Measurements from ENCODE around the gene NOB1. TPM values are rescaled to one million over a fixed set of nuclear protein-coding genes. Genes with fewer than 3 reads are reported as not detected.

NOB1 gene
- total RNA-seq, 2 experiments from 2014 or later = 54.5 to 59.0 TPM

DNA sequence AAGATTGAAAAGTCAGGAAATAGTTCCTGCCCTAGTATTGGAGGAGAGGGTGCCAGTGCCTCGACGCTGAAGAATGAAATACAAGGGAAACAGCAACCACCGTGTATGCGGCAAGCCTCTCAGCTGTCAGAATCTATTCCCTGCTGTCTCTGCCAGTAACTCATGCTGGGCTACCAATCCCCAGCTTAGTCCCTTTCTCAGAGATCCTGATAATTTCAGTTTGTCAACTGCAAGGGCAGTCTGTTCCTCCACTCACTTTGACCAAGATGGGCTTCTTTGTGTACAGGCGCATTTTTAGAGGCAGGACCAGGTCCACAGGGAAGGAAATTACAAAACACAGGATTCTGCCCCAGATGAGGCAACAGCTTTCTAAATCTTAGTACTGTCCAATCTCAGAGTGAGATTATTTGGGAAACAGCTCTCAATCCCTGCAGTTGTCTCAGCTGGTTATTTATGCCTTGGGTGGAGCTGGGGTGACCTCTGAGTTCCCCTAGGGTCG is 29.7 kb downstream of the NOB1 start:
- ATAC-seq (ENCODE audit: low read depth) (no peak), DNase-seq (no peak)
- Mint-ChIP-seq H3K27ac (no peak overlapping the region), H3K36me3 (no peaks in the 10 kb centered on the region), H3K4me1 (peaks cover 29% of the 10 kb centered on the region), H3K27me3 (no peaks in the 10 kb centered on the region), H3K4me3 (no peak overlapping the region), H3K9me3 (no peaks in the 10 kb centered on the region)
- POLR2A ChIA-PET = interaction anchor here (4.3 kb wide), 1 partner anchor 29 kb away, joined by 50 read pairs; the partner anchor contains the start of gene NOB1

DNA sequence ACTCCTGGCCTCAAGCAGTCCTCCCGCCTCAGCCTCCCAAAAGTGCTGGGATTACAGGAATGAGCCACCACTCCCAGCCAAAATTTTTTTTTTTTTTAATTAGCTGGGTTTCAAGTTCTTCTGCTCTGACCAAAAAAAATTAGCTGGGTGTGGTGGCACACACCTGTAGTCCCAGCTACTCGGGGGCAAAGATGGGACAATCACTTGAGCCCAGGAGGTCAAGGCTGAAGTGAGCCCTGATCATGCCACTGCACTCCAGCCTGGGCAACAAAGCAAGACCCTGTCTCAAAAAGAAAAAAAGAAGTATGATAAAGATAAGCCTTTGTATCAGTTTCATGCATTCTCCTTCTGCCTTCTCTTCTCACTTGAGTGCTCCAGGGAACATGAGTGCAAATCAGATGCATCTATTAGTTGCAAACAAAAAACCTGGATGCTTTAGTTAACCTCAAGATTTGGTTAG is 30.3 kb downstream of the NOB1 start:
- Mint-ChIP-seq H3K9me3 (no peaks in the 10 kb centered on the region), H3K27me3 (no peaks in the 10 kb centered on the region), H3K27ac (no peak overlapping the region), H3K36me3 (no peaks in the 10 kb centered on the region), H3K4me3 (no peak overlapping the region), H3K4me1 (peaks cover 29% of the 10 kb centered on the region)
- DNase-seq (no peak), ATAC-seq (ENCODE audit: low read depth) (no peak)
- POLR2A ChIA-PET = interaction anchor here (4.3 kb wide), 1 partner anchor 30 kb away, joined by 50 read pairs; the partner anchor contains the start of gene NOB1

DNA sequence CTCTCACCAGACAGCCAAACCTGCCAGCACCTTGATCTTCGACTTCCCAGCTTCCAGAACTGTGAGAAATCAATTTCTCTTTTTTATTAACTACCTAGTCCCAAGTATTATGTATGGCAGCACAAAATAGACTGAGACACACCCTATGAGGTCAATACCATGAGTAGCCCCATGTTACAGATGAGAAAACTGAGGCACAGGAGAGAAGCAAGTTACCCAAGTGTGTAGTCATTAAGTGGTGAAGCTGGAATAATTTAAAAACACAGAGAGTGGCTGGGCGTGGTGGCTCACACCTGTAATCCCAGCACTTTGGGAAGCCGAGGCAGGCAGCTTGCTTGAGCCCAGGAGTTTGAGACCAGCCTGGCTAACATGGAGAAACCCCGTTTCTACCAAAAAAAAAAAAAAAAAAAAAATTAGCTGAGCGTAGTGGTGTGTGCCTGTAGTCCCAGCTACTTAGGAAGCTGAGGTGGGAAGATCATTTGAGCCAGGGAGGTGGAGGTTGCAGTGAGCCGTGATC is 33.2 kb downstream of the NOB1 start:
- DNase-seq = no peak
- POLR2A ChIA-PET = no interaction called here
- peaks cover 14% of the 10 kb centered on the region for H3K4me1 Mint-ChIP-seq
- no peak overlapping the region for H3K4me3 Mint-ChIP-seq
- no peaks in the 10 kb centered on the region for H3K9me3 Mint-ChIP-seq
- H3K36me3 Mint-ChIP-seq = no peaks in the 10 kb centered on the region
- H3K27ac Mint-ChIP-seq = no peak overlapping the region
- no peak for ATAC-seq (ENCODE audit: low read depth)
- no peaks in the 10 kb centered on the region for H3K27me3 Mint-ChIP-seq

DNA sequence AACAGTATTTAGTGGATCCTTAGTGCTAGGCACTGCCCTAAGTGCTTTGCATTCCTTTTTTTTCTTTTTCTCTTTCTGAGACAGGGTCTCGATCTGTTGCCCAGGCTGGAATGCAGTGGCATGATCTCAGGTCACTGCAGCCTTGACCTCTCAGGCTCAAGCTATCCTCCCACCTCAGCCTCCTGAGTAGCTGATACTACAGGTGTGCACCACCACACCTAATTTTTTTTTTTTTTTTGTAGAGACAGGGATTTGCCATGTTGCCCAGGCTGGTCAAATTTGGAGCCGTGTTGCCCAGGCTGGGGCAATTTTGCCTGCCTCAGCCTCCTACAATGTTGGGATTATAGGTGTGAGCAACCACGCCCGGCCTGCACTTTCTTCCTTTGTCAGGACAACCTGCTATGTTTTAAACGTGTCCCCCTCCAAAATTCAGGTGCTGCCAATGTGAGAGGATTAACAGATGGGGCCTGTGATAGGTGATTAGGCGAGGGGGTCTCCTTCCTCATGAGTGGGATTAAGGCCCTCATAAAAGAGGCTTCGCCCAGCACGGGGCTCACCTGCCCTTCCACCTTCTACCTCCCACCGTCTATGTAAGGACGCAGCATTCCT is 33.8 kb downstream of the NOB1 start:
- H3K9me3 Mint-ChIP-seq = no peaks in the 10 kb centered on the region
- POLR2A ChIA-PET = no interaction called here
- ATAC-seq (ENCODE audit: low read depth) (no peak), DNase-seq (no peak)
- H3K4me1 Mint-ChIP-seq = peaks cover 10% of the 10 kb centered on the region
- H3K36me3 Mint-ChIP-seq = no peaks in the 10 kb centered on the region
- H3K27ac Mint-ChIP-seq = no peak overlapping the region
- no peaks in the 10 kb centered on the region for H3K27me3 Mint-ChIP-seq
- no peak overlapping the region for H3K4me3 Mint-ChIP-seq

- POLR2A ChIA-PET = interaction anchor here (1.4 kb wide), 1 partner anchor 36 kb away, joined by 3 read pairs; the partner anchor contains the start of gene NOB1
- no peaks in the 10 kb centered on the region for H3K9me3 Mint-ChIP-seq
- peaks cover 2% of the 10 kb centered on the region for H3K4me1 Mint-ChIP-seq
- H3K27ac Mint-ChIP-seq = no peak overlapping the region
- no peak overlapping the region for H3K4me3 Mint-ChIP-seq
- no peaks in the 10 kb centered on the region for H3K36me3 Mint-ChIP-seq
- DNase-seq = no peak
- no peak for ATAC-seq (ENCODE audit: low read depth)
- H3K27me3 Mint-ChIP-seq = no peaks in the 10 kb centered on the region
Measured at GRCh38 chr16:69718111-69718764, 36.5 kb downstream of the NOB1 start.

GRCh38 chr16:69717066-69717465 is 37.7 kb downstream of the NOB1 start:
- Mint-ChIP-seq H3K4me3 (no peak overlapping the region), H3K36me3 (no peaks in the 10 kb centered on the region), H3K4me1 (no peaks in the 10 kb centered on the region), H3K27me3 (no peaks in the 10 kb centered on the region), H3K27ac (no peak overlapping the region), H3K9me3 (no peaks in the 10 kb centered on the region)
- no peak for DNase-seq
- POLR2A ChIA-PET = interaction anchor here (1.4 kb wide), 1 partner anchor 37 kb away, joined by 3 read pairs; the partner anchor contains the start of gene NOB1
- ATAC-seq (ENCODE audit: low read depth) = no peak

GRCh38 chr16:69712914-69713581 is 41.7 kb downstream of the NOB1 start:
- POLR2A ChIA-PET = no interaction called here
- no peak for ATAC-seq (ENCODE audit: low read depth)
- Mint-ChIP-seq H3K4me3 (no peak overlapping the region), H3K4me1 (peaks cover 1% of the 10 kb centered on the region), H3K27me3 (no peaks in the 10 kb centered on the region), H3K36me3 (peaks cover 3% of the 10 kb centered on the region), H3K27ac (no peak overlapping the region), H3K9me3 (no peaks in the 10 kb centered on the region)
- DNase-seq = no peak

GRCh38 chr16:69712277-69712676 is 42.4 kb downstream of the NOB1 start:
- Mint-ChIP-seq H3K27ac (no peak overlapping the region), H3K4me1 (peaks cover 1% of the 10 kb centered on the region), H3K4me3 (no peak overlapping the region), H3K9me3 (no peaks in the 10 kb centered on the region), H3K27me3 (no peaks in the 10 kb centered on the region), H3K36me3 (peaks cover 3% of the 10 kb centered on the region)
- ATAC-seq (ENCODE audit: low read depth) (no peak), DNase-seq (no peak)
- POLR2A ChIA-PET = no interaction called here

- ATAC-seq (ENCODE audit: low read depth) (no peak), DNase-seq (no peak)
- Mint-ChIP-seq H3K9me3 (no peaks in the 10 kb centered on the region), H3K27me3 (no peaks in the 10 kb centered on the region), H3K4me3 (no peak overlapping the region), H3K4me1 (peaks cover 1% of the 10 kb centered on the region), H3K27ac (no peak overlapping the region), H3K36me3 (peaks cover 3% of the 10 kb centered on the region)
- POLR2A ChIA-PET = no interaction called here
Measured at GRCh38 chr16:69711115-69711740, 43.5 kb downstream of the NOB1 start.

DNA sequence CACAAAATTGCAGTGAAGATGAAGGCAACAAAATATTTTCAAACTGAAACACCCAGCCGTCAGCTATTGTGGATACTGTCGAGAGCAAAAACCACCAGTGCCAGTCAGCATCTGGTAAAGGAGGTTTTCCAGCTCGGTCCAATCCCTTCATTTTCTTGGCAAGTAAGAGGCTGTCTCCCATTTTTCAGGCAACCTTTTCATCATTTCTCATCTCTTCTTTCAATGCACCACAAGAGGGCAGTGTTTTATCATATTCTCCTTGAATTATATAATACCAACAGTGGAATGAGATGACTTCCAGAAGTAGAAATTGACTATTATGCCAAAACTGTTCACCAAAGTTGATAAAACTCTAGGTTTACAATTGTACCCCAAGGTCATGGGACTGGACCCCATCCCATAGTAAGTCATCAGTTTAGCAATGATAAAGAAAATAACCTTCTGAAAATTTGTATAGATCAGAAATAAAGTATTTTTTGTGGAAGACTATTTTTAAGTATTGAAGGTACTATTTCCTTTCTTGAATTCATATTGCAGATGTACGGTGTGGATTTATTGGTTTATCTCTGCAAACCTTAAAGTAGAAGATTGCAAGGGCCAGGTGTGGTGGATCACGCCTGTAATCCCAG is 45.2 kb downstream of the NOB1 start:
- DNase-seq = no peak
- Mint-ChIP-seq H3K9me3 (no peaks in the 10 kb centered on the region), H3K27me3 (no peaks in the 10 kb centered on the region), H3K27ac (no peak overlapping the region), H3K36me3 (peaks cover 3% of the 10 kb centered on the region), H3K4me3 (no peak overlapping the region), H3K4me1 (peaks cover 1% of the 10 kb centered on the region)
- ATAC-seq (ENCODE audit: low read depth) = no peak
- POLR2A ChIA-PET = interaction anchor here (0.5 to 1.0 kb wide), 3 partner anchors 45 to 140 kb away, joined by 3 to 9 read pairs (median 4); partner anchors contain the start of gene NOB1

DNA sequence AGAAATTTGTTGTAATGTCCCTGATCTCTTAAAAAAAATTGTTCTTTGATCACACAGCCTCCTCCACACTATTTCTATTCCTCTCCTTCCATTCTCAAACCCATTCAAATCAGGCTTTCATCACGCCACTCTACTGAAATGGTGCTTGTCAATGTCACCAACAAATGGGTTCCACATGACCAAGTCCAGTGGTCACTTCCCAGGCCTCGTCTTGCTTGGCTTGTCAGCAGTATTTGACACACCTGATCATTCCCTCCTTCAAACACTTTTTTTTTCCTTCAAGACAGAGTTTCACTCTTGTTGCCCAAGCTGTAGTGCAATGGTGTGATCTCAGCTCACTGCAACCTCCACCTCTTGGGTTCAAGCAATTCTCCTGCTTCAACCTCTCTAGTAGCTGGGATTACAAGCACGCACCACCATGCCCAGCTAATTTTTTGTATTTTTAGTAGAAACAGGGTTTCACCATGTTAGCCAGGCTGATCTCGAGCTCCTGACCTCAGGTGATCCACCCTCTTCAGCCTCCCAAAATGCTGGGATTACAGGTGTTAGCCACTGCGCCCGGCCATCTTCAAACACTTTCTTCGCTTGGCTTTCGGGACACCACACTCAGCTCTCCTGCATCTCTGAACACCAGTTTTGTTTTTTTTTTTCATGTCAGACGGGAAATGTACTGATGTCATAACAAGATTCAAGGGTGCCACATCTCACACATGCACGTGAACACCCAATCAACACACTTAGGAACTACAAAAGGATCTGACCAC is 46.6 kb downstream of the NOB1 start:
- Mint-ChIP-seq H3K27ac (no peak overlapping the region), H3K36me3 (peaks cover 5% of the 10 kb centered on the region), H3K27me3 (no peaks in the 10 kb centered on the region), H3K4me3 (no peak overlapping the region), H3K4me1 (peaks cover 1% of the 10 kb centered on the region), H3K9me3 (no peaks in the 10 kb centered on the region)
- POLR2A ChIA-PET = interaction anchor here (1.0 kb wide), 1 partner anchor 47 kb away, joined by 4 read pairs; the partner anchor contains the start of gene NOB1
- ATAC-seq (ENCODE audit: low read depth) (no peak), DNase-seq (no peak)

- no peaks in the 10 kb centered on the region for H3K27me3 Mint-ChIP-seq
- peaks cover 1% of the 10 kb centered on the region for H3K4me1 Mint-ChIP-seq
- DNase-seq (no peak), ATAC-seq (ENCODE audit: low read depth) (no peak)
- POLR2A ChIA-PET = interaction anchor here (1.4 kb wide), 1 partner anchor 48 kb away, joined by 4 read pairs; the partner anchor contains the start of gene NOB1
- H3K36me3 Mint-ChIP-seq = peaks cover 5% of the 10 kb centered on the region
- H3K9me3 Mint-ChIP-seq = no peaks in the 10 kb centered on the region
- no peak overlapping the region for H3K4me3 Mint-ChIP-seq
- no peak overlapping the region for H3K27ac Mint-ChIP-seq
Measured at GRCh38 chr16:69706975-69707340, 47.8 kb downstream of the NOB1 start.

Data from activated naive CD8-positive, alpha-beta T cell treated with anti-CD3 and anti-CD28 coated beads, Interleukin-2, amount 10 ng/mL, durations not matched to agents 7 days and 5 days (primary cell).